ENCODE data around the gene SLC39A11.

Gene SLC39A11

GRCh38 chr17:72751746-72752145, 340.7 kb downstream of the SLC39A11 start:
- FAIRE-seq, result no peak

GRCh38 chr17:72749119-72749572, 343.3 kb downstream of the SLC39A11 start:
- DNase-seq (ENCODE audit: insufficient read length, low spot score) (no peak), FAIRE-seq (no peak)
- TF ChIP-seq POU2F2 (IDR thresholded peaks at IDR 0.05; ENCODE audit: low read depth, low read length), result no peak

More at GRCh38 chr17:72751746-72752145, 340.7 kb downstream of the SLC39A11 start:
- no peak for DNase-seq (ENCODE audit: insufficient read length, low spot score)
- no peak for TF ChIP-seq SPI1 (IDR thresholded peaks at IDR 0.05; ENCODE audit: low read depth, low read length)
- no peak for TF ChIP-seq POLR2A (IDR thresholded peaks at IDR 0.05; ENCODE audit: low read depth, low read length)
- TF ChIP-seq PAX5 (IDR thresholded peaks at IDR 0.05; ENCODE audit: insufficient read depth, low read length, severe bottlenecking), result no peak
- no peak for TF ChIP-seq POLR2AphosphoS5 (IDR thresholded peaks at IDR 0.05; ENCODE audit: low read depth, low read length)
- no peak for TF ChIP-seq TAF1 (IDR thresholded peaks at IDR 0.05; ENCODE audit: low read depth, low read length)
- TF ChIP-seq POU2F2 (IDR thresholded peaks at IDR 0.05; ENCODE audit: low read depth, low read length), result no peak

- DNase-seq (ENCODE audit: insufficient read length, low spot score) (no peak), FAIRE-seq (no peak)
- TF ChIP-seq PAX5 (IDR thresholded peaks at IDR 0.05; ENCODE audit: insufficient read depth, low read length, severe bottlenecking), result no peak
- TF ChIP-seq POLR2AphosphoS5 (IDR thresholded peaks at IDR 0.05; ENCODE audit: low read depth, low read length), result no peak
- TF ChIP-seq TAF1 (IDR thresholded peaks at IDR 0.05; ENCODE audit: low read depth, low read length), result no peak
- no peak for TF ChIP-seq SPI1 (IDR thresholded peaks at IDR 0.05; ENCODE audit: low read depth, low read length)
- TF ChIP-seq POU2F2 (IDR thresholded peaks at IDR 0.05; ENCODE audit: low read depth, low read length), result no peak
These were observed 345.0 kb downstream of the SLC39A11 start for GRCh38 chr17:72747501-72747900.

GRCh38 chr17:72745241-72745640, 347.2 kb downstream of the SLC39A11 start:
- no peak for DNase-seq (ENCODE audit: insufficient read length, low spot score)
- TF ChIP-seq SPI1 (IDR thresholded peaks at IDR 0.05; ENCODE audit: low read depth, low read length) (no peak), POLR2A (IDR thresholded peaks at IDR 0.05; ENCODE audit: low read depth, low read length) (no peak), POU2F2 (IDR thresholded peaks at IDR 0.05; ENCODE audit: low read depth, low read length) (no peak), POLR2AphosphoS5 (IDR thresholded peaks at IDR 0.05; ENCODE audit: low read depth, low read length) (no peak), TAF1 (IDR thresholded peaks at IDR 0.05; ENCODE audit: low read depth, low read length) (no peak), PAX5 (IDR thresholded peaks at IDR 0.05; ENCODE audit: insufficient read depth, low read length, severe bottlenecking) (no peak)
- no peak for FAIRE-seq

- FAIRE-seq (no peak), DNase-seq (ENCODE audit: insufficient read length, low spot score) (no peak)
- TF ChIP-seq POLR2AphosphoS5 (IDR thresholded peaks at IDR 0.05; ENCODE audit: low read depth, low read length) (no peak), TAF1 (IDR thresholded peaks at IDR 0.05; ENCODE audit: low read depth, low read length) (no peak), SPI1 (IDR thresholded peaks at IDR 0.05; ENCODE audit: low read depth, low read length) (no peak), PAX5 (IDR thresholded peaks at IDR 0.05; ENCODE audit: insufficient read depth, low read length, severe bottlenecking) (no peak), POLR2A (IDR thresholded peaks at IDR 0.05; ENCODE audit: low read depth, low read length) (no peak), POU2F2 (IDR thresholded peaks at IDR 0.05; ENCODE audit: low read depth, low read length) (no peak)
These were observed 349.4 kb downstream of the SLC39A11 start for GRCh38 chr17:72743037-72743467.

- TF ChIP-seq POLR2A (IDR thresholded peaks at IDR 0.05; ENCODE audit: low read depth, low read length), result no peak
- no peak for TF ChIP-seq POLR2AphosphoS5 (IDR thresholded peaks at IDR 0.05; ENCODE audit: low read depth, low read length)
- no peak for TF ChIP-seq POU2F2 (IDR thresholded peaks at IDR 0.05; ENCODE audit: low read depth, low read length)
- TF ChIP-seq TAF1 (IDR thresholded peaks at IDR 0.05; ENCODE audit: low read depth, low read length), result no peak
- FAIRE-seq (no peak), DNase-seq (ENCODE audit: insufficient read length, low spot score) (no peak)
These were observed 355.3 kb downstream of the SLC39A11 start for GRCh38 chr17:72737151-72737690.

GRCh38 chr17:72735592-72735991, 356.9 kb downstream of the SLC39A11 start:
- DNase-seq (ENCODE audit: insufficient read length, low spot score), result no peak
- no peak for FAIRE-seq
- TF ChIP-seq POU2F2 (IDR thresholded peaks at IDR 0.05; ENCODE audit: low read depth, low read length) (no peak), POLR2A (IDR thresholded peaks at IDR 0.05; ENCODE audit: low read depth, low read length) (no peak), TAF1 (IDR thresholded peaks at IDR 0.05; ENCODE audit: low read depth, low read length) (no peak), SPI1 (IDR thresholded peaks at IDR 0.05; ENCODE audit: low read depth, low read length) (no peak), PAX5 (IDR thresholded peaks at IDR 0.05; ENCODE audit: insufficient read depth, low read length, severe bottlenecking) (no peak), POLR2AphosphoS5 (IDR thresholded peaks at IDR 0.05; ENCODE audit: low read depth, low read length) (no peak)

- no peak for DNase-seq (ENCODE audit: insufficient read length, low spot score)
- FAIRE-seq, result no peak
- TF ChIP-seq TAF1 (IDR thresholded peaks at IDR 0.05; ENCODE audit: low read depth, low read length) (no peak), PAX5 (IDR thresholded peaks at IDR 0.05; ENCODE audit: insufficient read depth, low read length, severe bottlenecking) (no peak), POLR2A (IDR thresholded peaks at IDR 0.05; ENCODE audit: low read depth, low read length) (no peak), SPI1 (IDR thresholded peaks at IDR 0.05; ENCODE audit: low read depth, low read length) (no peak), POU2F2 (IDR thresholded peaks at IDR 0.05; ENCODE audit: low read depth, low read length) (no peak), POLR2AphosphoS5 (IDR thresholded peaks at IDR 0.05; ENCODE audit: low read depth, low read length) (no peak)
These were observed 357.4 kb downstream of the SLC39A11 start for GRCh38 chr17:72735048-72735447.

GRCh38 chr17:72734613-72735012, 357.9 kb downstream of the SLC39A11 start:
- TF ChIP-seq SPI1 (IDR thresholded peaks at IDR 0.05; ENCODE audit: low read depth, low read length), result no peak
- no peak for TF ChIP-seq PAX5 (IDR thresholded peaks at IDR 0.05; ENCODE audit: insufficient read depth, low read length, severe bottlenecking)
- no peak for TF ChIP-seq POLR2AphosphoS5 (IDR thresholded peaks at IDR 0.05; ENCODE audit: low read depth, low read length)
- TF ChIP-seq POLR2A (IDR thresholded peaks at IDR 0.05; ENCODE audit: low read depth, low read length), result no peak
- TF ChIP-seq POU2F2 (IDR thresholded peaks at IDR 0.05; ENCODE audit: low read depth, low read length), result no peak
- no peak for TF ChIP-seq TAF1 (IDR thresholded peaks at IDR 0.05; ENCODE audit: low read depth, low read length)
- DNase-seq (ENCODE audit: insufficient read length, low spot score) (no peak), FAIRE-seq (no peak)

- FAIRE-seq (no peak), DNase-seq (ENCODE audit: insufficient read length, low spot score) (peak; percentile 19)
- TF ChIP-seq SPI1 (IDR thresholded peaks at IDR 0.05; ENCODE audit: low read depth, low read length) (peak; percentile 98), POLR2A (IDR thresholded peaks at IDR 0.05; ENCODE audit: low read depth, low read length) (no peak)
These were observed 358.7 kb downstream of the SLC39A11 start for GRCh38 chr17:72733619-72734282.

Data from GM12891 (cell line).